Measurements from ENCODE around the gene C11orf91.

GRCh38 chr11:33694346-33695050, 6.1 kb downstream of the C11orf91 start:
- TF ChIP-seq CTCF (IDR thresholded peaks at IDR 0.05) (no peak), EP300 (IDR thresholded peaks at IDR 0.05) (no peak)
